GM23248 (cell line): ENCODE data around the gene KCNQ1OT1. TPM values are rescaled to one million over a fixed set of nuclear protein-coding genes. Genes with fewer than 3 reads are reported as not detected.

Experiments
- DNase-seq: peaks from one replicate; pipeline ENCODE4 v3.0.0-alpha.2; 2015
- H2AFZ ChIP-seq: fragments of 200-600 bp; sonication (generic); 2 replicates; pipeline ENCODE4 v1.6.1; 2016; ENCODE audit warnings: antibody characterized with exemption
- H3F3A ChIP-seq: fragments of 200-600 bp; sonication (generic); 2 replicates; pipeline ENCODE4 v1.6.1; 2016; ENCODE audit warnings: mild to moderate bottlenecking, antibody characterized with exemption, mixed run types; ENCODE audit not compliant: insufficient read depth
- H3K27ac ChIP-seq: fragments of 200-600 bp; sonication (generic); 2 replicates; pipeline ENCODE4 v1.5.1; 2016; ENCODE audit warnings: mild to moderate bottlenecking
- H3K27me3 ChIP-seq: fragments of 200-600 bp; sonication (generic); replicated peaks from 2 replicates; pipeline ENCODE4 v1.6.1; 2016; ENCODE audit warnings: mild to moderate bottlenecking; ENCODE audit not compliant: insufficient read depth
- H3K36me3 ChIP-seq: fragments of 200-600 bp; sonication (generic); 2 replicates; pipeline ENCODE4 v1.6.1; 2016; ENCODE audit warnings: low read depth, mild to moderate bottlenecking
- H3K4me1 ChIP-seq: fragments of 200-600 bp; sonication (generic); 2 replicates; pipeline ENCODE4 v1.6.1; 2016; ENCODE audit warnings: mild to moderate bottlenecking; ENCODE audit not compliant: insufficient read depth
- H3K4me2 ChIP-seq: fragments of 200-600 bp; sonication (generic); one replicate; pipeline ENCODE4 v1.6.1; 2016; ENCODE audit warnings: mild to moderate bottlenecking; ENCODE audit not compliant: unreplicated experiment
- H3K4me3 ChIP-seq: fragments of 200-600 bp; sonication (generic); 2 replicates; pipeline ENCODE4 v1.5.1; 2016; ENCODE audit warnings: mild to moderate bottlenecking
- H3K79me2 ChIP-seq: fragments of 200-600 bp; sonication (generic); 2 replicates; pipeline ENCODE4 v1.6.1; 2016; ENCODE audit warnings: mild to moderate bottlenecking; ENCODE audit not compliant: insufficient read depth
- H3K9ac ChIP-seq: fragments of 200-600 bp; sonication (generic); 2 replicates; pipeline ENCODE4 v1.6.1; 2016; ENCODE audit warnings: mild to moderate bottlenecking
- H3K9me2 ChIP-seq: fragments of 200-600 bp; sonication (generic); 2 replicates; pipeline ENCODE4 v1.6.1; 2016; ENCODE audit warnings: mixed run types, mild to moderate bottlenecking, moderate library complexity; ENCODE audit not compliant: insufficient read depth
- H3K9me3 ChIP-seq: fragments of 200-600 bp; sonication (generic); one replicate; pipeline ENCODE4 v1.6.1; 2017; ENCODE audit warnings: low read depth
- H4K20me1 ChIP-seq: fragments of 200-600 bp; sonication (generic); 2 replicates; pipeline ENCODE4 v1.6.0; 2016; ENCODE audit not compliant: insufficient read depth
- EZH2 ChIP-seq: fragments of 200-600 bp; sonication (generic); IDR thresholded peaks from 2 replicates; pipeline ENCODE4 v1.6.1; 2018; ENCODE audit warnings: antibody characterized with exemption, mild to moderate bottlenecking; ENCODE audit not compliant: insufficient read depth, poor library complexity, severe bottlenecking
- EZH2phosphoT487 ChIP-seq: fragments of 200-600 bp; sonication (generic); IDR thresholded peaks from 2 replicates; pipeline ENCODE4 v1.6.1; 2018; ENCODE audit warnings: antibody characterized with exemption, moderate library complexity, mild to moderate bottlenecking, low read depth; ENCODE audit not compliant: insufficient read depth
- WGBS, 2 experiments: methylation state at CpG; one replicate each; pipeline ENCODE4 v1.1.6; 2015 to 2017; ENCODE audit warnings: low lambda C conversion rate in 2 of 2, low coverage in 1 of 2; ENCODE audit errors: missing lambda C conversion rate in 2 of 2; 5-methylcytosine and 5-hydroxymethylcytosine counted together
- in situ Hi-C: fragments of 300-500 bp; cut with MboI; formaldehyde crosslinking; loops from 2 replicates; pipeline ENCODE4 v1.15.0; 2020
- polyA plus RNA-seq: library from polyadenylated mRNA; unstranded; fragments of >200 nt; fragmentation: Nextera tagmentation; extraction: Ambion mirVana; gene quantifications from 2 replicates; pipeline ENCODE4 v1.2.1, GENCODE V29; 2016
- total RNA-seq: library from RNA; depleted of rRNA; stranded (reverse); fragments of >200 nt; shearing (Covaris generic); gene quantifications from 2 replicates; pipeline ENCODE4 v1.2.3, GENCODE V29; 2014

KCNQ1OT1 gene
- total and polyA plus RNA-seq, 2 experiments from 2014 or later: 0.49 to 0.86 TPM

DNA sequence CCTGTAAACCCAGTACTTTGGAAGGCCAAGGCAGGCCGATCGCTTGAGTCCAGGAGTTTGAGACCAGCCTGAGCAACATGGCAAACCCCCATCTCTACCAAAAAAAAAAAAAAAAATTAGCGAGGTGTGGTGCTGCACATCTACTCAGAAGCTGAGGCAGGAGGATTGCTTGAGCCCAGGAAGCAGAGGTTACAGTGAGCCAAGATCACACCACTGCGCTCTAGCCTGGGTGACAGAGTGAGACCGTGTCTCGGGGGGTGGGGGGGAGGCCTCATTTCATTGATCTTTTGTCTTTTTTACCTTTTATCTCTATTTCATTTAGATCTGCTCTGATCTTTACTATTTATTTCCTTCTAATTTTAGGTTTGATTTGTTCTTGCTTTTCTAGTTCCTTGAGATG, 51.8 kb downstream of the KCNQ1OT1 start:
- Histone ChIP-seq H3K9ac (no peak overlapping the region), H3K4me3 (no peak overlapping the region), H3K4me1 (no peaks in the 10 kb centered on the region), H3K36me3 (no peaks in the 10 kb centered on the region), H3F3A (peaks cover 70% of the 10 kb centered on the region), H3K27me3 (no peaks in the 10 kb centered on the region), H3K9me2 (no peaks in the 10 kb centered on the region), H4K20me1 (no peaks in the 10 kb centered on the region), H3K4me2 (no peak overlapping the region), H2AFZ (no peak overlapping the region), H3K9me3 (peaks cover 13% of the 10 kb centered on the region), H3K79me2 (no peaks in the 10 kb centered on the region), H3K27ac (no peak overlapping the region)
- in situ Hi-C loops: no loop called here
- 75 to 85% methylated on average over 6 of the region's 6 CpGs for WGBS, 2 experiments
- no peak for TF ChIP-seq EZH2
- DNase-seq: no peak

DNA sequence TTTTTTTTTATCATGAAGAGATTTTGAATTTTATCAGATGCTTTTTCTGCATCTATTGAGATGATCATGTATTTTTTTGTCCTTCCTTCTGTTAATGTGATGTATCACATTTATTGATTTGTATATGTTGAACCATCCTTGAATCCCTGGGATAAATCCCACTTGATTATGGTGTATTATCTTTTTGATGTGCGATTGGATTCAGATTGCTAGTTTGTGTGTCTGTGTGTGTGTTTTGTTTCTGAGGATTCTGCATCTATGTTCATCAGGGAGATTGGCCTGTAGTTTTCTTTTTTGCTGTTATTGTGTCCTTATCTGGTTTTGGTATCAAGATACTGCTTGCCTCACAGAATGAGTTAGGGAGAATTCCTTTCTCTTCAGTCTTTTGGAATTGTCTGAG, 52.6 kb downstream of the KCNQ1OT1 start:
- TF ChIP-seq EZH2: no peak
- no peak for TF ChIP-seq EZH2phosphoT487
- Histone ChIP-seq H3K79me2 (no peaks in the 10 kb centered on the region), H3K9me3 (peaks cover 19% of the 10 kb centered on the region), H3K4me2 (no peak overlapping the region), H3K4me3 (no peak overlapping the region), H3K9ac (no peak overlapping the region), H3K9me2 (no peaks in the 10 kb centered on the region), H3K36me3 (no peaks in the 10 kb centered on the region), H3F3A (peaks cover 69% of the 10 kb centered on the region), H3K27me3 (0 out of 2 replicates have a peak, but pooled peaks cover 3% of the 10 kb centered on the region), H2AFZ (no peak overlapping the region), H4K20me1 (no peaks in the 10 kb centered on the region), H3K27ac (no peak overlapping the region), H3K4me1 (no peaks in the 10 kb centered on the region)
- DNase-seq: no peak
- in situ Hi-C loops: no loop called here
- WGBS, 2 experiments: 76 to 82% methylated on average over 1 of the region's 1 CpG

DNA sequence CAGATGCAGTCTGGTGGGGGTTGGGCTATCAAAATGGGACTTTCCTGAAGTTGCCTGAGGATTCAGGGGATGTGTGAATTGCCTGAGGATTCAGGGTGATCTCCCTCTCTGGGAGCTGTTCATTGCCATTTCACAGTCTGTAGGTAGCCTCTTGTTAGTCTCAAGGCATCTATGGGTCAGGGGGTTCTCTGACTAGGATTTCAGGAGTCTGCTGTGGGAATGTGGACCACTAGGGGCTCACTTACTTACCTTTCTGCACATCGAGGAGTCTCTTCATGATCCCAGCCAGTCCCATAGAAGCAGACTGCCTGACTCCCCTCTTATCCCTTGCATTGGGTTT, 54.0 kb downstream of the KCNQ1OT1 start:
- TF ChIP-seq EZH2 (no peak), EZH2phosphoT487 (no peak)
- no peak overlapping the region for H3K4me2 ChIP-seq
- DNase-seq: no peak
- H3K4me3 ChIP-seq: no peak overlapping the region
- peaks cover 79% of the 10 kb centered on the region for H3F3A ChIP-seq
- in situ Hi-C loops: no loop called here
- no peaks in the 10 kb centered on the region for H3K4me1 ChIP-seq
- H3K9me2 ChIP-seq: no peaks in the 10 kb centered on the region
- peaks cover 25% of the 10 kb centered on the region for H3K9me3 ChIP-seq
- 59 to 75% methylated on average over 1 of the region's 1 CpG for WGBS, 2 experiments
- no peaks in the 10 kb centered on the region for H4K20me1 ChIP-seq
- H3K9ac ChIP-seq: no peak overlapping the region
- H3K79me2 ChIP-seq: no peaks in the 10 kb centered on the region
- no peak overlapping the region for H2AFZ ChIP-seq
- no peak overlapping the region for H3K27ac ChIP-seq
- no peaks in the 10 kb centered on the region for H3K36me3 ChIP-seq
- H3K27me3 ChIP-seq: 0 out of 2 replicates have a peak, but pooled peaks cover 3% of the 10 kb centered on the region

DNA sequence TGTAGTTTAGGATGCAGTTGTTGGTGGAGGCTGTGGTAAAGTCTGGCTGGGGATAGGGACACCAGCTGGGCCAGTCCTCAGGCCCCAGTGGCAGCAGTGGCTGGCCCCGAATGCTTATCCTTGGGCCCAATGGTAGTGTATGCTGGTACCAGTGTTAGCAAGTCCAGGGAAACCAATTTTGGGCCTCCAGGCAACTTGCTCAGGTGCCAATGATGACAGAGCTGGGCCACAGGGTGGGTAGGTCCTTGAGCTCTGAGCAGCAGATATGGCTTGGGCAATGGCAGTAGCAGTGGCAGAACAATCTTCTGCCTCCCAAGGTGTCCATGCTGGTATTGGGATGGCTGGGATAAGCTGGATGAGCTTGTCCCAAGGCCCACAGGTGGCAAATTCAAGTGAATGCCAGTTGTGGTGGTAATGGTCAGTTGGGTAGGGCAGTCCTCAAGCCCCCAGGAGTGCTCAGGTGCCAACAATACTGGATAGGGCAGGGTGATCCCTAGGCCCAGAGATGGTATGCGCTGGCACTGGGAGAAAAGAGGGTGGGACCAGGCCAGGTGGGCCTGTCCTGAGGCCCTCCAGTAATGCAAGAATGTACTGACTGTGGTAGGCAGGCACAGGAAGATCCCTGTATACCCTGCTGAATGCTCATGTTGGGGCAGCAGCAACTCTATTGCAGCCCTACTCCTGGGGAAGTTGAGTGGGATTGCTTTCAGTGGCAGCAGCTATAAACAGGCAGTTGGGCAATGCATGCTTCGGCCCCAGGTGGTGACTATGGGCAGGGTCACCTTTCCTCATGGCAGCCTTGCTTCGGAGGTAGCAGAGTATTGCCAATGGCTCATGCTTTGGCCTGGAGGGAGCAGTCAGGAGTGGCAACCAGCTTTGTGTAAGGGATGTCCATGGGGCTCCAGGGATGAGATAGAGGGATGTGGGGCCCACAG, 54.7 kb downstream of the KCNQ1OT1 start:
- Histone ChIP-seq H3K4me2 (no peak overlapping the region), H2AFZ (no peak overlapping the region), H3K9me3 (peaks cover 24% of the 10 kb centered on the region), H3K9ac (no peak overlapping the region), H3K27ac (no peak overlapping the region), H3K4me1 (no peaks in the 10 kb centered on the region), H3K79me2 (no peaks in the 10 kb centered on the region), H3K36me3 (no peaks in the 10 kb centered on the region), H3K4me3 (no peak overlapping the region), H3F3A (peaks cover 75% of the 10 kb centered on the region), H3K9me2 (no peaks in the 10 kb centered on the region), H4K20me1 (no peaks in the 10 kb centered on the region), H3K27me3 (0 out of 2 replicates have a peak, but pooled peaks cover 3% of the 10 kb centered on the region)
- TF ChIP-seq EZH2phosphoT487 (no peak), EZH2 (no peak)
- in situ Hi-C loops: no loop called here
- no peak for DNase-seq
- 69 to 75% methylated on average over 4 of the region's 4 CpGs for WGBS, 2 experiments
